Brain microvascular endothelial cell (primary cell): Measurements from ENCODE around the gene EFHB.

Experiments
- DNase-seq: peaks from one replicate; pipeline ENCODE4 v3.0.0-alpha.2; 2020
- H3K27ac ChIP-seq: fragments of 250-450 bp; sonication (Bioruptor Pico); 2 replicates; pipeline ENCODE4 v1.5.1; 2020; ENCODE audit warnings: mild to moderate bottlenecking, moderate library complexity
- H3K27me3 ChIP-seq: fragments of 250-450 bp; sonication (Bioruptor Pico); replicated peaks from 2 replicates; pipeline ENCODE4 v1.5.1; 2020; ENCODE audit warnings: mild to moderate bottlenecking
- H3K36me3 ChIP-seq: fragments of 250-450 bp; sonication (Bioruptor Pico); replicated peaks from 2 replicates; pipeline ENCODE4 v1.5.1; 2020; ENCODE audit warnings: mild to moderate bottlenecking
- H3K4me3 ChIP-seq: 2 replicates; pipeline ENCODE4 v1.5.1; 2011; ENCODE audit warnings: low read depth, mild to moderate bottlenecking, control low read depth, low read length, moderate library complexity
- in situ Hi-C: cut with HindIII; loops from 2 replicates; pipeline ENCODE4 v1.10.0; 2017; ENCODE audit warnings: low sequenced_read_pairs, low pct_ligation_motif_present
- TF ChIP-seq, protein P1 (sequence below): IDR thresholded peaks from 2 replicates; pipeline ENCODE4 v1.5.1; 2011; ENCODE audit warnings: low read depth, mild to moderate bottlenecking, moderate library complexity, low read length, control low read depth, inconsistent platforms; ENCODE audit errors: missing control alignments

EFHB gene

DNA sequence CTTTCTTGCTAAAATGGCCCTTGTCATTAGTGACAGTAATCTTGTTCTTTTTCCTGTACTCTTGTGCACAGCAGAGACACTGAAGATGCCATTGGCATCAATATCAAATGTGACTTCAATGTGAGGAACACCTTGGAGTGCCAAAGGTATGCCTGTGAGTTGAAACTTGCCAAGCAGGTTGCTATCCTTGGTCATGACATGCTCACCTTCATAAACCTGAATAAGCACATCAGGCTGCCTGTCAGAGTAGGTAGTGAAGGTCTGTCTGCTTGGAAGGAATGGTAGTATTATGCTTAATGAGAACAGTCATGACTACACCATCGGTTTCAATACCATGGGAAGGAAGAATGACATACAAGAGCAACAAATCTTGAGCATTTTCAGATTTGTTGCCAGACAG, 6.6 kb upstream of the EFHB start:
- H3K27me3 ChIP-seq: no peaks in the 10 kb centered on the region
- no peak overlapping the region for H3K4me3 ChIP-seq
- in situ Hi-C loops: no loop called here
- no peak overlapping the region for H3K27ac ChIP-seq
- TF ChIP-seq, protein P1, sequence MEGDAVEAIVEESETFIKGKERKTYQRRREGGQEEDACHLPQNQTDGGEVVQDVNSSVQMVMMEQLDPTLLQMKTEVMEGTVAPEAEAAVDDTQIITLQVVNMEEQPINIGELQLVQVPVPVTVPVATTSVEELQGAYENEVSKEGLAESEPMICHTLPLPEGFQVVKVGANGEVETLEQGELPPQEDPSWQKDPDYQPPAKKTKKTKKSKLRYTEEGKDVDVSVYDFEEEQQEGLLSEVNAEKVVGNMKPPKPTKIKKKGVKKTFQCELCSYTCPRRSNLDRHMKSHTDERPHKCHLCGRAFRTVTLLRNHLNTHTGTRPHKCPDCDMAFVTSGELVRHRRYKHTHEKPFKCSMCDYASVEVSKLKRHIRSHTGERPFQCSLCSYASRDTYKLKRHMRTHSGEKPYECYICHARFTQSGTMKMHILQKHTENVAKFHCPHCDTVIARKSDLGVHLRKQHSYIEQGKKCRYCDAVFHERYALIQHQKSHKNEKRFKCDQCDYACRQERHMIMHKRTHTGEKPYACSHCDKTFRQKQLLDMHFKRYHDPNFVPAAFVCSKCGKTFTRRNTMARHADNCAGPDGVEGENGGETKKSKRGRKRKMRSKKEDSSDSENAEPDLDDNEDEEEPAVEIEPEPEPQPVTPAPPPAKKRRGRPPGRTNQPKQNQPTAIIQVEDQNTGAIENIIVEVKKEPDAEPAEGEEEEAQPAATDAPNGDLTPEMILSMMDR: no peak
- no peaks in the 10 kb centered on the region for H3K36me3 ChIP-seq
- DNase-seq: no peak

DNA sequence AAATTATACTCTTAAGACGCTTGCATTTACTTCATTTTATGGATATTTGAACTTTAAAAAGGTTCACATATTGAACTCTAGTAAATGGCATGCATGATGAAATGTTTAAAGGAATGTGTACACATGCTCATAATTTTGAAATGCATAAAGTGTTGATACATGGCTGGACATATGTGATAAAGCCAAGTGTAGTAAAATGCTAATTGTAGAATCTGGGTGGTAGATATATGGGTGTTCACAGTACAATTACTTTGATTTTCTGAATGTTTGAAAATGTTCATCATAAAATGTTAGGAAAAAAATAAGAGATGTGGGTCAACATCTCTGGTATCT, 4.2 kb upstream of the EFHB start:
- H3K27me3 ChIP-seq: no peaks in the 10 kb centered on the region
- no peaks in the 10 kb centered on the region for H3K36me3 ChIP-seq
- TF ChIP-seq, protein P1: no peak
- H3K27ac ChIP-seq: no peak overlapping the region
- DNase-seq: no peak
- in situ Hi-C loops: no loop called here
- H3K4me3 ChIP-seq: no peak overlapping the region

DNA sequence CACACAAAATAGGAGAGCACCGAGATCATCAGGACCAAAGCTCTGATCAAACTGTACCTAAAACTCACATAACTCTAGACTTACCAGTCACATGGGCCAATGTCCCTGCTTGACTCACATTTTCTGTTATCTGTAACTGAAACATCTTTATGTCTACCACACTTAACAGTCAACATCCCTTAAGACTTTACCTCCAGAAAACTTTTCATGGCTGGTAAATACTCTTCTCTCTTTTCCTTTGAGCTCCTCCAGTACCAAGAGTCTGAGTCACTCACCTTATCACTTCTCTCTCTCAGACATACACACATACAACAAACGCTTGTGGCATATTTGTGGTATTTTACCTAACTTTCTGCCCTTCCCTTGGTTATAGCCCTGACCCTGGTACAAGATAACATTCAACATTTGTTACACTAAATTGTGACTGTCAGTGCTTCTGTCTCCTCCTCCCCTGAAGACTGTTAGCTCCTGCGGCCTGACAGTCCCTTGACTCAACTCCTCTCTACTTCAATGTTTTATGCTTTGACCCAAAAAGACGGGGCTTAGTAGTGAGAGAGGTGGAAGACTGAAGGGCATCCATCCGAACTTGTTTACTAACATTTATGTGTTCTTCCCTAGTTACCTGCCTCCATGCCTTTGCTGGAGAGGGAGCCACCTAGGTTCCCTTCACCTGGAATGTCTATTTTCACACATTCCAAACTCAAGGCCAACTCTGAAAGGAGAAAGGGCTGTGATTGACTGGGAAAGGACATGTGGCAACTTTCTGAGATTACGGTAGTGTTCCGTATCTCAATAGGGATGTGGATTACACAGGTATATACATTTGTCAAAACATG, 3.7 kb upstream of the EFHB start:
- DNase-seq: peak; percentile 58
- peak overlapping the region; percentile 35 for H3K27ac ChIP-seq
- H3K27me3 ChIP-seq: no peaks in the 10 kb centered on the region
- no peak overlapping the region for H3K4me3 ChIP-seq
- H3K36me3 ChIP-seq: no peaks in the 10 kb centered on the region
- in situ Hi-C loops: no loop called here
- TF ChIP-seq, protein P1: no peak

DNA sequence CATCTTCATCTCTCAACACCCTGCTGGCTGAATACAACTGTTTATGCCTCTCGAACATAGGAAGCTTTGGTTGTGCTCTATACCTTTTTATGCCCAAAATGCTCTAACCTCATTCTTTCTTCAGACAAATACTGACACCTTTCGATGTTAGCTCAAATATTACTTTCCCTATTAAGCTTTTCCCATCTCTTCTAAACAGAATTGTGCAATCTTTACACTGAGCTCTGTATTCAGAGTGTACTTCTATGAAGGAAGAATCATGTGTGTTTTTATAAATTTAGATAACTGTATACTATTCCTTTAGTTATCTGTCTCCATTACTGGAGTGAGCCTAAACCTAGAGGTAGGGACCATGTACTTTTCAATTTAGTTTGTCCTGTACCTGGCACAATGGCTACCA, 1.6 kb downstream of the EFHB start:
- H3K4me3 ChIP-seq: no peak overlapping the region

DNA sequence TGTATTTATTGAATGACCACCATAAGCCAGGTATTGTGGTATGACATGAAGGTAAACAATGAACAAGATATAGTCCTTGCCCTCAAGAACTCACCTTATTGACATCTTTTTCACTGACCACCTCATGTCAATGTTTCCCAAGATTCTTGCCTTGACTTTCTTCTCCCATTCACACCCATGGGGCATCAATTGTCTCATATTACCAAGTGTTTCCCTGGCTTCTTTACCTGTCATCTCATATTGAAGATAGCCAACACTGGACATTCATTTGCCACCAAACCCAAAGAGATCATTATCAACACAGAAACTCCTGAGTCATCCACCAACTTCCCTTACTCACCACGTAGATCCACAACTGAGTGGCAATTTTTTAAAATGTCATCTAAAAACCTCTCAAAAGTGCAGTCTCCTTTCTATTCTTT, 2.2 kb downstream of the EFHB start:
- in situ Hi-C loops: no loop called here
- no peak overlapping the region for H3K27ac ChIP-seq
- no peaks in the 10 kb centered on the region for H3K27me3 ChIP-seq
- H3K4me3 ChIP-seq: no peak overlapping the region
- no peak for DNase-seq
- H3K36me3 ChIP-seq: no peaks in the 10 kb centered on the region
- TF ChIP-seq, protein P1: no peak

More for the DNA sequence above, 1.6 kb downstream of the EFHB start:
- in situ Hi-C loops: no loop called here
- Histone ChIP-seq H3K36me3 (no peaks in the 10 kb centered on the region), H3K27ac (no peak overlapping the region), H3K27me3 (no peaks in the 10 kb centered on the region)
- DNase-seq: no peak
- TF ChIP-seq, protein P1: no peak
